Heart left ventricle (tissue), 13 donors: ENCODE results near the gene KIF11.

Experiments
- CTCF ChIP-seq, 12 donors: fragments of 200-600 bp; sonication (generic) in 4 of 12; IDR thresholded peaks; one replicate each; pipeline versions ENCODE4 v1.5.0 to v1.8.0; 2018 to 2022; ENCODE audit warnings: antibody characterized with exemption in 12 of 12, mild to moderate bottlenecking in 5 of 12
- POLR2A ChIP-seq, 2 donors: fragments of 450-650 bp; IDR thresholded peaks; one replicate each; pipeline ENCODE4 v1.6.1; 2017; ENCODE audit warnings: antibody characterized with exemption in 2 of 2, mild to moderate bottlenecking in 2 of 2, moderate library complexity in 2 of 2
- donor health status: ischemic (EF 13 %, LVEDD 7.1; RV severe dilation, severe dysfunction).
- donor health status: DM: no; HTN: yes; CAD: no.
- donor health status: DM: no; HTN: no; CAD: no.
- donor health status: ischemic (EF 25% LVEDD 6.9; RV normal size, moderate dysfunction).
- donor health status: ischemic (EF 25% LVEDD 5.7; RV mildly dilated, moderate dysfunction).
- donor health status: ischemic (EF 35%, LVEDD 5.7; RV mildly dilated, moderate dysfunction).
- donor health status: nonischemic (EF 11% LVEDD 7.7; RV severe dilation, severe dysfunction).
- donor health status: DM: yes; HTN: yes; CAD: no.
- donor health status: PGD.
- donor health status: ischemic (EF 29% LVEDD 5.4; RV normal size, mild dysfunction).
- donor health status: nonischemic (EF 23%, LVEDD 6.1; RV moderate dilation, normal function).

GRCh38 chr10:92690915-92691590 is 98.1 kb downstream of the KIF11 start:
- TF ChIP-seq CTCF (IDR thresholded peaks at IDR 0.05) (no peak), POLR2A (IDR thresholded peaks at IDR 0.05) (no peak)
